Transverse colon (tissue), 4 donors: ENCODE data around the gene ABCB11. TPM values are rescaled to one million over a fixed set of nuclear protein-coding genes. Genes with fewer than 3 reads are reported as not detected.

ENCODE experiments used
- DNase-seq: peaks from one replicate; pipeline ENCODE4 v3.0.0-alpha.2; 2019
- H3K27ac ChIP-seq, 4 donors: fragments of 200-600 bp; sonication (generic); 2 replicates each; pipeline ENCODE4 v1.5.1; 2016 to 2018; ENCODE audit warnings: inconsistent platforms in 4 of 4
- H3K27me3 ChIP-seq: fragments of 200-600 bp; sonication (generic); 2 replicates; pipeline ENCODE4 v1.5.1; 2017; ENCODE audit warnings: inconsistent platforms
- H3K36me3 ChIP-seq, 4 donors: fragments of 200-600 bp; sonication (generic); 2 replicates each; pipeline ENCODE4 v1.5.1; 2017 to 2019; ENCODE audit warnings: inconsistent platforms in 4 of 4
- H3K4me1 ChIP-seq, 4 donors: fragments of 200-600 bp; sonication (generic); 2 replicates each; pipeline ENCODE4 v1.5.1; 2017 to 2020; ENCODE audit warnings: inconsistent platforms in 4 of 4
- H3K4me3 ChIP-seq, 4 donors: fragments of 200-600 bp; sonication (generic); 1 replicate in 1 of 4; 2 replicates in 3 of 4; pipeline versions ENCODE4 v1.5.1 to v1.6.1; 2017 to 2019; ENCODE audit warnings: inconsistent platforms in 4 of 4
- H3K9me3 ChIP-seq, 2 donors: fragments of 200-600 bp; sonication (generic); 2 replicates each; pipeline ENCODE4 v1.5.1; 2017 to 2019; ENCODE audit warnings: inconsistent platforms in 2 of 2
- EP300 ChIP-seq: sonication (generic); formaldehyde crosslinking; IDR thresholded peaks from one replicate; pipeline ENCODE4 v1.6.1; 2017; ENCODE audit warnings: antibody characterized with exemption, low read depth
- POLR2A ChIP-seq: fragments of 450-650 bp; IDR thresholded peaks from one replicate; pipeline ENCODE4 v1.6.1; 2016; ENCODE audit warnings: antibody characterized with exemption, mild to moderate bottlenecking, moderate library complexity
- POLR2AphosphoS5 ChIP-seq, 3 donors: sonication (generic); formaldehyde crosslinking; IDR thresholded peaks; one replicate each; pipeline ENCODE4 v1.6.1; 2016; ENCODE audit warnings: antibody characterized with exemption in 3 of 3
- WGBS, 2 donors: methylation state at CpG; one replicate each; pipeline ENCODE4 v1.1.5; 2018; ENCODE audit warnings: low coverage in 1 of 2; 5-methylcytosine and 5-hydroxymethylcytosine counted together
- in situ Hi-C, 4 donors: fragments of 200-750 bp; cut with MboI; loops; one replicate each; pipeline versions ENCODE4 v1.15.0 to v1.15.1; 2017; ENCODE audit warnings: low sequenced_read_pairs in 3 of 4, low pct_ligation_motif_present in 1 of 4, low pct_unique_long_range_greater_than_20kb in 1 of 4
- intact Hi-C: fragments of 100-400 bp; cut with DNase I; formaldehyde crosslinking; loops from one replicate; pipeline ENCODE4 v1.15.1; 2023; ENCODE audit warnings: low total_unique reads
- total RNA-seq, 4 donors: library from RNA; depleted of rRNA; stranded (reverse); fragments of >200 nt; gene quantifications; one replicate each; pipeline ENCODE4 v1.1.0, GENCODE V29; 2016
- TF ChIP-seq, protein P1 (sequence below), 5 experiments: fragments of 200-600 bp in 3 of 5; fragments of 450-650 bp in 2 of 5; sonication (generic) in 3 of 5; IDR thresholded peaks; 1 replicate in 2 of 5; 2 replicates in 3 of 5; pipeline ENCODE4 v1.5.1; 2016 to 2017; ENCODE audit warnings: antibody characterized with exemption in 5 of 5, inconsistent platforms in 3 of 5, mild to moderate bottlenecking in 2 of 5, moderate library complexity in 1 of 5

Gene ABCB11
- total RNA-seq, 4 donors from 2014 or later = 4.8 to 41.8 (median 14.8) TPM

DNA sequence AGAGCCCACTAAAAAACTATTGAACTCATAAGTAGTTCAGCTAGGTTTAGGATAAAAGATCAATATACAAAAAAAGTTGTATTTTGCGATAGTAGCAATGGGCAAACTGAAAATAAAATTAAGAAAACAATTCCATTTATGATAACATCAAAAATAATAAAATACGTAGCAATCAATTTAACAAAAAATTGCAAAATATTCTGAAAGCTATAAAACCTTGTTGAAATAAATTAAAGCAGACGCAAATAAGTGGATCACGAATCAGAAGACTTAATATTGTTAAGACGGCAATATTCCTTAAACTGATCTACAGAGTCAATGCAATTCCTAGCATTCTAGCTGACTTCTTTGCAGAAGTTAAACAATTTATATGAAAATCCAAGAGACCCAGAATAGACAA, 24.5 kb downstream of the ABCB11 start:
- no peak for DNase-seq
- TF ChIP-seq EP300 = no peak
- no peak for TF ChIP-seq POLR2A
- TF ChIP-seq, protein P1, sequence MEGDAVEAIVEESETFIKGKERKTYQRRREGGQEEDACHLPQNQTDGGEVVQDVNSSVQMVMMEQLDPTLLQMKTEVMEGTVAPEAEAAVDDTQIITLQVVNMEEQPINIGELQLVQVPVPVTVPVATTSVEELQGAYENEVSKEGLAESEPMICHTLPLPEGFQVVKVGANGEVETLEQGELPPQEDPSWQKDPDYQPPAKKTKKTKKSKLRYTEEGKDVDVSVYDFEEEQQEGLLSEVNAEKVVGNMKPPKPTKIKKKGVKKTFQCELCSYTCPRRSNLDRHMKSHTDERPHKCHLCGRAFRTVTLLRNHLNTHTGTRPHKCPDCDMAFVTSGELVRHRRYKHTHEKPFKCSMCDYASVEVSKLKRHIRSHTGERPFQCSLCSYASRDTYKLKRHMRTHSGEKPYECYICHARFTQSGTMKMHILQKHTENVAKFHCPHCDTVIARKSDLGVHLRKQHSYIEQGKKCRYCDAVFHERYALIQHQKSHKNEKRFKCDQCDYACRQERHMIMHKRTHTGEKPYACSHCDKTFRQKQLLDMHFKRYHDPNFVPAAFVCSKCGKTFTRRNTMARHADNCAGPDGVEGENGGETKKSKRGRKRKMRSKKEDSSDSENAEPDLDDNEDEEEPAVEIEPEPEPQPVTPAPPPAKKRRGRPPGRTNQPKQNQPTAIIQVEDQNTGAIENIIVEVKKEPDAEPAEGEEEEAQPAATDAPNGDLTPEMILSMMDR (IDR thresholded peaks at IDR 0.05) = no peak
- WGBS, 2 donors = 96 to 99% methylated on average over 5 of the region's 5 CpGs

DNA sequence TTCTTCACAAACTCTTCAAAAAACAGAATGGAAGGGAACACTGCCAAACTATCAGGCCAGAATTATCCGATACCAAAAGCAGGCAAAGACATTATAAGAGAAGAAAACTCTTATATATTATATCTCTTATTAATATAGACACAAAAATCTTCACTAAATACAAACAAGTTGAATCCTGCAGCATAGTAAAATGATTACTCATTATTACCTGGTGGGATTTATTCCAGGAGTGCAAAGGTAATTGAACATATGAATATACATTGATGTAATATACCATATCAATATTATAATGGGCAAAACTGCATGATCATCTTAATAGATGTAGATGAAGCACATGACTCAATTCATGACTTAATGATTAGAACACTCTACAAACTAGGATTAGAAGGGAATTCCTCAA, 25.1 kb downstream of the ABCB11 start:
- TF ChIP-seq POLR2A (no peak), EP300 (no peak), POLR2AphosphoS5 (IDR thresholded peaks at IDR 0.05) (no peak)
- TF ChIP-seq, protein P1 (IDR thresholded peaks at IDR 0.05) = no peak
- Histone ChIP-seq H3K4me1 (peaks cover 0 to 20% (median 1%) of the 10 kb centered on the region in 4 donors), H3K36me3 (no peaks in the 10 kb centered on the region), H3K9me3 (no peaks in the 10 kb centered on the region), H3K27ac (no peak overlapping the region), H3K4me3 (no peak overlapping the region), H3K27me3 (no peaks in the 10 kb centered on the region)
- 79 to 100% methylated on average over 1 of the region's 1 CpG for WGBS, 2 donors
- in situ Hi-C loops = no loop called here
- intact Hi-C loops = no loop called here
- no peak for DNase-seq

More for the DNA sequence above, 24.5 kb downstream of the ABCB11 start:
- Histone ChIP-seq H3K4me1 (peaks cover 0 to 27% (median 8%) of the 10 kb centered on the region in 4 donors), H3K27ac (no peak overlapping the region), H3K36me3 (no peaks in the 10 kb centered on the region), H3K9me3 (no peaks in the 10 kb centered on the region), H3K27me3 (no peaks in the 10 kb centered on the region), H3K4me3 (no peak overlapping the region)
- intact Hi-C loops (no loop called here), in situ Hi-C loops (no loop called here)

DNA sequence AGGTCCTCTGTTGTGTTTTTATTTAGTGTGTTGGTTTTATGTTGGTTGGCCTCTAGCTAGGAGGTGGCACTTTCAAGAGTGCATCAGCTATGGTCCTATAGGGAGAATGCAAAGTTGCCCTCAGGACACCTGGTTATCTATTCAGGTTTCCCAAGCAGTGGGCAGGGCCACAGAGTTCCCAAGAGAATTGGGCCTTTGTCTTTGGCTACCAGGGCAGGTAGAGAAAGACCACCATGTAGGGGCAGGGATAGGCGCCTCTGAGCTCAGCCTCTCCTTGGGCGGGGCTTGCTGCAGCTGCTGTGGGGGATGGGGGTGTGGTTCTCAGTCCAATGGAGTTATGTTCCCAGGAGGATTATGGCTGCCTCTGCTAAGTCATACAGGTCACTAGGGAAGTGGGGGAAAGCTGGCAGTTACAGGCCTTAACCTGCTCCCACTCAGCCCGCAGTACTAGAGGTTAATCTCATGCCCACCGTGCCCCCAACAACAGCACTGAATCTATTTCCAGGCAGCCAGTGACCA, 26.0 kb downstream of the ABCB11 start:
- Histone ChIP-seq H3K4me1 (peaks cover 0 to 17% (median 0%) of the 10 kb centered on the region in 4 donors), H3K9me3 (no peaks in the 10 kb centered on the region), H3K27me3 (no peaks in the 10 kb centered on the region), H3K36me3 (no peaks in the 10 kb centered on the region), H3K27ac (no peak overlapping the region), H3K4me3 (no peak overlapping the region)
- intact Hi-C loops (no loop called here), in situ Hi-C loops (no loop called here)
- DNase-seq = no peak
- 100% methylated on average over 4 of the region's 4 CpGs; no CpG with 5 or more reads in 1 of the 2 donors for WGBS, 2 donors
- TF ChIP-seq, protein P1 (IDR thresholded peaks at IDR 0.05) = no peak
- TF ChIP-seq EP300 (no peak), POLR2A (no peak), POLR2AphosphoS5 (IDR thresholded peaks at IDR 0.05) (no peak)

GRCh38 chr2:169002161-169002738, 28.9 kb downstream of the ABCB11 start:
- no peaks in the 10 kb centered on the region for H3K9me3 ChIP-seq
- in situ Hi-C loops = no loop called here
- no peak overlapping the region for H3K4me3 ChIP-seq
- intact Hi-C loops = no loop called here
- no peaks in the 10 kb centered on the region for H3K36me3 ChIP-seq
- peaks cover 0 to 22% (median 6%) of the 10 kb centered on the region in 4 donors for H3K4me1 ChIP-seq
- H3K27ac ChIP-seq = no peak overlapping the region
- WGBS, 2 donors = 80 to 89% methylated on average over 3 of the region's 3 CpGs
- no peak for DNase-seq
- no peaks in the 10 kb centered on the region for H3K27me3 ChIP-seq
- TF ChIP-seq POLR2A (no peak), EP300 (no peak), POLR2AphosphoS5 (IDR thresholded peaks at IDR 0.05) (no peak)
- TF ChIP-seq, protein P1 (IDR thresholded peaks at IDR 0.05) = no peak
